GM23338 (cell line): Measurements from ENCODE around the gene EPHA5. TPM values are rescaled to one million over a fixed set of nuclear protein-coding genes. Genes with fewer than 3 reads are reported as not detected.

Experiments used
- ATAC-seq: fragments of 200-7000 bp; cut with Tn5 transposase; 3 replicates; pipeline ENCODE4 v1.9.1; 2020
- DNase-seq: peaks from one replicate; pipeline ENCODE4 v3.0.0-alpha.2; 2015; ENCODE audit warnings: low spot score
- H2AFZ ChIP-seq: fragments of 200-600 bp; sonication (generic); 2 replicates; pipeline ENCODE4 v1.8.0; 2016; ENCODE audit warnings: antibody characterized with exemption, mild to moderate bottlenecking, moderate library complexity
- H3F3A ChIP-seq: fragments of 200-600 bp; sonication (generic); replicated peaks from 2 replicates; pipeline ENCODE4 v1.8.0; 2017; ENCODE audit warnings: antibody characterized with exemption, mixed run types, low read depth
- H3K27ac ChIP-seq: fragments of 200-600 bp; sonication (generic); 2 replicates; pipeline ENCODE4 v1.6.1; 2016; ENCODE audit warnings: low read depth
- H3K27me3 ChIP-seq: fragments of 200-600 bp; sonication (generic); 2 replicates; pipeline ENCODE4 v1.8.0; 2016; ENCODE audit warnings: mild to moderate bottlenecking, mixed run types, moderate library complexity; ENCODE audit not compliant: insufficient read depth
- H3K36me3 ChIP-seq: fragments of 200-600 bp; sonication (generic); 2 replicates; pipeline ENCODE4 v1.8.0; 2016; ENCODE audit warnings: mild to moderate bottlenecking; ENCODE audit not compliant: insufficient read depth
- H3K4me1 ChIP-seq: fragments of 200-600 bp; sonication (generic); 2 replicates; pipeline ENCODE4 v1.8.0; 2016; ENCODE audit warnings: mild to moderate bottlenecking, moderate library complexity; ENCODE audit not compliant: insufficient read depth
- H3K4me2 ChIP-seq: fragments of 200-600 bp; sonication (generic); 2 replicates; pipeline ENCODE4 v1.7.1; 2017; ENCODE audit warnings: mixed run types
- H3K4me3 ChIP-seq: fragments of 200-600 bp; sonication (generic); 2 replicates; pipeline ENCODE4 v1.6.1; 2016; ENCODE audit warnings: mixed run types
- H3K79me2 ChIP-seq: fragments of 200-600 bp; sonication (generic); replicated peaks from 2 replicates; pipeline ENCODE4 v1.8.0; 2017; ENCODE audit warnings: mild to moderate bottlenecking; ENCODE audit not compliant: insufficient read depth
- H3K9me2 ChIP-seq: fragments of 200-600 bp; sonication (generic); 2 replicates; pipeline ENCODE4 v1.8.0; 2017; ENCODE audit not compliant: insufficient read depth
- H4K20me1 ChIP-seq: fragments of 200-600 bp; sonication (generic); replicated peaks from 2 replicates; pipeline ENCODE4 v1.8.0; 2017; ENCODE audit warnings: mild to moderate bottlenecking; ENCODE audit not compliant: insufficient read depth
- H3K27ac Mint-ChIP-seq: 2 replicates; pipeline ENCODE4 v1.8.0; 2020; ENCODE audit warnings: inconsistent platforms, mild to moderate bottlenecking, moderate library complexity, mixed read lengths
- H3K27me3 Mint-ChIP-seq: 3 replicates; pipeline ENCODE4 v1.8.0; 2022; ENCODE audit warnings: low read depth, mild to moderate bottlenecking, moderate library complexity, mixed read lengths, inconsistent platforms; ENCODE audit not compliant: insufficient read depth, poor library complexity
- H3K36me3 Mint-ChIP-seq: 3 replicates; pipeline ENCODE4 v1.8.0; 2021; ENCODE audit warnings: low read depth, mild to moderate bottlenecking, inconsistent platforms, moderate library complexity, mixed read lengths
- H3K4me1 Mint-ChIP-seq: 3 replicates; pipeline ENCODE4 v1.8.0; 2020; ENCODE audit warnings: mild to moderate bottlenecking, inconsistent platforms, mixed read lengths
- H3K4me3 Mint-ChIP-seq: 3 replicates; pipeline ENCODE4 v1.8.0; 2021; ENCODE audit warnings: moderate library complexity, mild to moderate bottlenecking, inconsistent platforms, mixed read lengths
- H3K9me3 Mint-ChIP-seq: 3 replicates; pipeline ENCODE4 v1.8.0; 2020; ENCODE audit warnings: moderate library complexity, mild to moderate bottlenecking, inconsistent platforms, mixed read lengths
- CREB1 ChIP-seq: fragments of 250-450 bp; sonication (Bioruptor Pico); IDR thresholded peaks from 2 replicates; pipeline ENCODE4 v1.5.0; 2020; ENCODE audit warnings: low read depth, mild to moderate bottlenecking, moderate library complexity
- EZH2 ChIP-seq: fragments of 200-600 bp; sonication (generic); IDR thresholded peaks from one replicate; pipeline ENCODE4 v1.8.0; 2017; ENCODE audit warnings: antibody characterized with exemption, mild to moderate bottlenecking, low read depth; ENCODE audit not compliant: unreplicated experiment
- JUNB ChIP-seq: IDR thresholded peaks from one replicate; pipeline ENCODE4 v1.6.1; 2016; ENCODE audit warnings: antibody characterized with exemption; ENCODE audit not compliant: unreplicated experiment
- NANOG ChIP-seq: IDR thresholded peaks from 2 replicates; pipeline ENCODE4 v1.6.1; 2016; ENCODE audit warnings: antibody characterized with exemption, borderline replicate concordance
- POLR2AphosphoS5 ChIP-seq: IDR thresholded peaks from 2 replicates; pipeline ENCODE4 v1.6.1; 2016; ENCODE audit warnings: antibody characterized with exemption, low read depth
- ZNF114 ChIP-seq: fragments of 250-450 bp; sonication (Bioruptor Pico); IDR thresholded peaks from 2 replicates; pipeline ENCODE4 v1.5.0; 2020; ENCODE audit warnings: mild to moderate bottlenecking, moderate library complexity
- ZNF331 ChIP-seq: fragments of 250-450 bp; sonication (Bioruptor Pico); IDR thresholded peaks from 2 replicates; pipeline ENCODE4 v1.5.0; 2020; ENCODE audit warnings: low read depth, mild to moderate bottlenecking, moderate library complexity
- polyA plus RNA-seq: library from polyadenylated mRNA; unstranded; fragments of >200 nt; fragmentation: Nextera tagmentation; extraction: Ambion mirVana; gene quantifications from 2 replicates; pipeline ENCODE4 v1.2.1, GENCODE V29; 2016
- total RNA-seq: library from RNA; depleted of rRNA; stranded (reverse); fragments of >200 nt; shearing (Covaris generic); gene quantifications from 2 replicates; pipeline ENCODE4 v1.2.3, GENCODE V29; 2014
- TF ChIP-seq, protein P1 (sequence below), 2 experiments: fragments of 200-600 bp in 1 of 2; sonication (generic) in 1 of 2; conservative IDR thresholded peaks; 2 replicates each; pipeline versions ENCODE4 v1.5.1 to v1.6.1; 2016 to 2017; ENCODE audit warnings: antibody characterized with exemption in 2 of 2, low read depth in 2 of 2, mild to moderate bottlenecking in 2 of 2, moderate library complexity in 1 of 2
- TF ChIP-seq, protein P2 (sequence below): fragments of 250-450 bp; sonication (Bioruptor Pico); IDR thresholded peaks from 2 replicates; pipeline ENCODE4 v1.5.0; 2020; ENCODE audit warnings: mild to moderate bottlenecking, moderate library complexity
- TF ChIP-seq, protein P3 (sequence below): IDR thresholded peaks from 2 replicates; pipeline ENCODE4 v1.6.1; 2016; ENCODE audit warnings: antibody characterized with exemption

Gene EPHA5
- total and polyA plus RNA-seq, 2 experiments from 2014 or later, result 0.05 to 0.24 TPM

DNA sequence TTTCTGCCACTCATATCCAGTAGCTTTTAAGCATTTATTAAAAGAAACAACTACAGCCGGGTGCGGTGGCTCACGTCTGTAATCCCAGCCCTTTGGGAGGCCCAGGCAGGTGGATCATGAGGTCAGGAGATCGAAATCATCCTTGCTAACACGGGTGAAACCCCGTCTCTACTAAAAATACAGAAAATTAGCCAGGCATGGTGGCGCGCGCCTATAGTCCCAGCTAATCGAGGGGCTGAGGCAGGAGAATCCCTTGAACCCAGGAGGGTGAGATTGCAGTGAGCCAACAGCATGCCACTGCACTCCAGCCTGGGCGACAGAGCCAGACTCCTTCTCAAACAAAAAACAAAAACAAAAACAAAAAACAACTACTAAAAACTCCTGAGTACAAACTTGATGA lies 119.8 kb downstream of the EPHA5 start (continued):
- TF ChIP-seq, protein P1, sequence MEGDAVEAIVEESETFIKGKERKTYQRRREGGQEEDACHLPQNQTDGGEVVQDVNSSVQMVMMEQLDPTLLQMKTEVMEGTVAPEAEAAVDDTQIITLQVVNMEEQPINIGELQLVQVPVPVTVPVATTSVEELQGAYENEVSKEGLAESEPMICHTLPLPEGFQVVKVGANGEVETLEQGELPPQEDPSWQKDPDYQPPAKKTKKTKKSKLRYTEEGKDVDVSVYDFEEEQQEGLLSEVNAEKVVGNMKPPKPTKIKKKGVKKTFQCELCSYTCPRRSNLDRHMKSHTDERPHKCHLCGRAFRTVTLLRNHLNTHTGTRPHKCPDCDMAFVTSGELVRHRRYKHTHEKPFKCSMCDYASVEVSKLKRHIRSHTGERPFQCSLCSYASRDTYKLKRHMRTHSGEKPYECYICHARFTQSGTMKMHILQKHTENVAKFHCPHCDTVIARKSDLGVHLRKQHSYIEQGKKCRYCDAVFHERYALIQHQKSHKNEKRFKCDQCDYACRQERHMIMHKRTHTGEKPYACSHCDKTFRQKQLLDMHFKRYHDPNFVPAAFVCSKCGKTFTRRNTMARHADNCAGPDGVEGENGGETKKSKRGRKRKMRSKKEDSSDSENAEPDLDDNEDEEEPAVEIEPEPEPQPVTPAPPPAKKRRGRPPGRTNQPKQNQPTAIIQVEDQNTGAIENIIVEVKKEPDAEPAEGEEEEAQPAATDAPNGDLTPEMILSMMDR (conservative IDR thresholded peaks at IDR 0.05; ENCODE audit: low read depth in 2 of 2), result no peak
- no peak for TF ChIP-seq ZNF114 (CRISPR knock-in tag)
- TF ChIP-seq POLR2AphosphoS5, result no peak
- TF ChIP-seq EZH2, result no peak
- no peak for TF ChIP-seq CREB1 (CRISPR knock-in tag)

DNA sequence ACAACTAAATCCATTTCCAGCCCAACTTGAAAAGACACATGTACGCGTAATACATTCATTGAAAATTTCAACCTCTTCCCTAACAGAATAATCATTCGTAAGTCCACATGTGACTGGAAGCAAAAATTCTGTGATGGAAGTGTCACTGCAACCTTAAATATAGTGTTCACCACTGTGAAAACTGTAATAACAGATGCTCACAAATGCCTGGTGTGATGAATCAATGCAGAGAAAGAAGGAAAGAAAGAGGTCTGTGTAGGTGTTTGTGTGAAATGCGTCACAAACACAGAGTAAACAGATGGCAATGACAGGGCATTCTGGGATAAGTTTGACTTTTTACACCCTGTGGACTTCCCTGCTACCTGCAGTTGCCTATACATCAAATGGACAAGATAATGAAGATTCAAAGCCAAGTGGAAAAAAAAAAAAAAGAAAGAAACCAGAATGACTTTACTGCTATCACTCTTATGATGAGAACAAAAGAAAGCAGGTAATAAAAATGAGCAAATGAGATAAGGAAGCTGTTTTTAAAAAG lies 123.3 kb downstream of the EPHA5 start:
- H3K4me1 Mint-ChIP-seq, result peaks cover 4% of the 10 kb centered on the region; the same call in 1 of the 3 replicates
- Histone ChIP-seq H3K9me2 (no peaks in the 10 kb centered on the region), H3K4me1 (no peaks in the 10 kb centered on the region), H3F3A (no peaks in the 10 kb centered on the region), H3K4me2 (no peak overlapping the region), H4K20me1 (no peaks in the 10 kb centered on the region), H3K27ac (no peak overlapping the region), H3K4me3 (no peak overlapping the region), H3K27me3 (no peaks in the 10 kb centered on the region), H3K79me2 (no peaks in the 10 kb centered on the region), H2AFZ (peak overlapping the region; percentile 16; the same call in 1 of the 2 replicates), H3K36me3 (no peaks in the 10 kb centered on the region)
- ATAC-seq (no peak), DNase-seq (no peak)
- no peak overlapping the region for H3K27ac Mint-ChIP-seq
- H3K36me3 Mint-ChIP-seq, result no peaks in the 10 kb centered on the region
- no peaks in the 10 kb centered on the region; the same call in 2 of the 3 replicates for H3K9me3 Mint-ChIP-seq
- TF ChIP-seq JUNB (no peak), CREB1 (CRISPR knock-in tag) (no peak), POLR2AphosphoS5 (no peak)
- no peak overlapping the region for H3K4me3 Mint-ChIP-seq
- no peaks in the 10 kb centered on the region for H3K27me3 Mint-ChIP-seq

DNA sequence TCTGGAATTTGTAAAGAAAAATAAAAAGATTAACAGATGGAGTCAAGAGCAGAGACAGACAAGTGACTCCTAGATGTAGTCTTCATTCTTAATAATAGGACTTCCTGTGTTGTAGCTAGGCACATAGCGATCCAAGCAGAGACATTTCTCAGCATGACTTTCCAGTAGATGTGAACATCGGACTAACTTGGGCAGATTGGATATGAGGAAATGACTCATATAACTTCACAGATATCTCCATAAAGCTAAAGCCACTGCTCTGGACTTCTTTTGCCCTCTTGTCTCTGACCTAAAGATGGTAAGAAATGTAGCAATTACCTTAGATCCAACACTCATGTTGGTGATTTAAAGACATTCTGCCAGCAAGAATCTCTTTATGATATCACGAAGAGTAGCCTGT lies 131.7 kb downstream of the EPHA5 start:
- Histone ChIP-seq H3K27ac (no peak overlapping the region), H3K4me1 (peaks cover 19% of the 10 kb centered on the region), H3K4me2 (no peak overlapping the region), H3F3A (no peaks in the 10 kb centered on the region), H3K9me2 (no peaks in the 10 kb centered on the region), H3K27me3 (no peaks in the 10 kb centered on the region), H3K4me3 (no peak overlapping the region), H3K79me2 (no peaks in the 10 kb centered on the region), H4K20me1 (no peaks in the 10 kb centered on the region), H2AFZ (no peak overlapping the region; the same call in 1 of the 2 replicates), H3K36me3 (no peaks in the 10 kb centered on the region)
- Mint-ChIP-seq H3K4me3 (no peak overlapping the region), H3K27me3 (no peaks in the 10 kb centered on the region), H3K27ac (no peak overlapping the region; the same call in 1 of the 2 replicates), H3K9me3 (no peaks in the 10 kb centered on the region), H3K4me1 (peaks cover 16% of the 10 kb centered on the region), H3K36me3 (no peaks in the 10 kb centered on the region)
- DNase-seq (no peak), ATAC-seq (no peak)
- TF ChIP-seq NANOG (no peak), POLR2AphosphoS5 (no peak), EZH2 (no peak), ZNF114 (CRISPR knock-in tag) (no peak), ZNF331 (CRISPR knock-in tag) (no peak)
- TF ChIP-seq, protein P2, sequence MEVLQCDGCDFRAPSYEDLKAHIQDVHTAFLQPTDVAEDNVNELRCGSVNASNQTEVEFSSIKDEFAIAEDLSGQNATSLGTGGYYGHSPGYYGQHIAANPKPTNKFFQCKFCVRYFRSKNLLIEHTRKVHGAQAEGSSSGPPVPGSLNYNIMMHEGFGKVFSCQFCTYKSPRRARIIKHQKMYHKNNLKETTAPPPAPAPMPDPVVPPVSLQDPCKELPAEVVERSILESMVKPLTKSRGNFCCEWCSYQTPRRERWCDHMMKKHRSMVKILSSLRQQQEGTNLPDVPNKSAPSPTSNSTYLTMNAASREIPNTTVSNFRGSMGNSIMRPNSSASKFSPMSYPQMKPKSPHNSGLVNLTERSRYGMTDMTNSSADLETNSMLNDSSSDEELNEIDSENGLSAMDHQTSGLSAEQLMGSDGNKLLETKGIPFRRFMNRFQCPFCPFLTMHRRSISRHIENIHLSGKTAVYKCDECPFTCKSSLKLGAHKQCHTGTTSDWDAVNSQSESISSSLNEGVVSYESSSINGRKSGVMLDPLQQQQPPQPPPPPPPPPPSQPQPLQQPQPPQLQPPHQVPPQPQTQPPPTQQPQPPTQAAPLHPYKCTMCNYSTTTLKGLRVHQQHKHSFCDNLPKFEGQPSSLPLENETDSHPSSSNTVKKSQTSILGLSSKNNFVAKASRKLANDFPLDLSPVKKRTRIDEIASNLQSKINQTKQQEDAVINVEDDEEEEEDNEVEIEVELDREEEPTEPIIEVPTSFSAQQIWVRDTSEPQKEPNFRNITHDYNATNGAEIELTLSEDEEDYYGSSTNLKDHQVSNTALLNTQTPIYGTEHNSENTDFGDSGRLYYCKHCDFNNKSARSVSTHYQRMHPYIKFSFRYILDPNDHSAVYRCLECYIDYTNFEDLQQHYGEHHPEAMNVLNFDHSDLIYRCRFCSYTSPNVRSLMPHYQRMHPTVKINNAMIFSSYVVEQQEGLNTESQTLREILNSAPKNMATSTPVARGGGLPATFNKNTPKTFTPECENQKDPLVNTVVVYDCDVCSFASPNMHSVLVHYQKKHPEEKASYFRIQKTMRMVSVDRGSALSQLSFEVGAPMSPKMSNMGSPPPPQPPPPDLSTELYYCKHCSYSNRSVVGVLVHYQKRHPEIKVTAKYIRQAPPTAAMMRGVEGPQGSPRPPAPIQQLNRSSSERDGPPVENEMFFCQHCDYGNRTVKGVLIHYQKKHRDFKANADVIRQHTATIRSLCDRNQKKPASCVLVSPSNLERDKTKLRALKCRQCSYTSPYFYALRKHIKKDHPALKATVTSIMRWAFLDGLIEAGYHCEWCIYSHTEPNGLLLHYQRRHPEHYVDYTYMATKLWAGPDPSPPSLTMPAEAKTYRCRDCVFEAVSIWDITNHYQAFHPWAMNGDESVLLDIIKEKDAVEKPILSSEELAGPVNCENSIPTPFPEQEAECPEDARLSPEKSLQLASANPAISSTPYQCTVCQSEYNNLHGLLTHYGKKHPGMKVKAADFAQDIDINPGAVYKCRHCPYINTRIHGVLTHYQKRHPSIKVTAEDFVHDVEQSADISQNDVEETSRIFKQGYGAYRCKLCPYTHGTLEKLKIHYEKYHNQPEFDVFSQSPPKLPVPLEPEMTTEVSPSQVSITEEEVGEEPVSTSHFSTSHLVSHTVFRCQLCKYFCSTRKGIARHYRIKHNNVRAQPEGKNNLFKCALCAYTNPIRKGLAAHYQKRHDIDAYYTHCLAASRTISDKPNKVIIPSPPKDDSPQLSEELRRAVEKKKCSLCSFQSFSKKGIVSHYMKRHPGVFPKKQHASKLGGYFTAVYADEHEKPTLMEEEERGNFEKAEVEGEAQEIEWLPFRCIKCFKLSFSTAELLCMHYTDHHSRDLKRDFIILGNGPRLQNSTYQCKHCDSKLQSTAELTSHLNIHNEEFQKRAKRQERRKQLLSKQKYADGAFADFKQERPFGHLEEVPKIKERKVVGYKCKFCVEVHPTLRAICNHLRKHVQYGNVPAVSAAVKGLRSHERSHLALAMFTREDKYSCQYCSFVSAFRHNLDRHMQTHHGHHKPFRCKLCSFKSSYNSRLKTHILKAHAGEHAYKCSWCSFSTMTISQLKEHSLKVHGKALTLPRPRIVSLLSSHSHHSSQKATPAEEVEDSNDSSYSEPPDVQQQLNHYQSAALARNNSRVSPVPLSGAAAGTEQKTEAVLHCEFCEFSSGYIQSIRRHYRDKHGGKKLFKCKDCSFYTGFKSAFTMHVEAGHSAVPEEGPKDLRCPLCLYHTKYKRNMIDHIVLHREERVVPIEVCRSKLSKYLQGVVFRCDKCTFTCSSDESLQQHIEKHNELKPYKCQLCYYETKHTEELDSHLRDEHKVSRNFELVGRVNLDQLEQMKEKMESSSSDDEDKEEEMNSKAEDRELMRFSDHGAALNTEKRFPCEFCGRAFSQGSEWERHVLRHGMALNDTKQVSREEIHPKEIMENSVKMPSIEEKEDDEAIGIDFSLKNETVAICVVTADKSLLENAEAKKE (CRISPR knock-in tag), result no peak
- TF ChIP-seq, protein P3, sequence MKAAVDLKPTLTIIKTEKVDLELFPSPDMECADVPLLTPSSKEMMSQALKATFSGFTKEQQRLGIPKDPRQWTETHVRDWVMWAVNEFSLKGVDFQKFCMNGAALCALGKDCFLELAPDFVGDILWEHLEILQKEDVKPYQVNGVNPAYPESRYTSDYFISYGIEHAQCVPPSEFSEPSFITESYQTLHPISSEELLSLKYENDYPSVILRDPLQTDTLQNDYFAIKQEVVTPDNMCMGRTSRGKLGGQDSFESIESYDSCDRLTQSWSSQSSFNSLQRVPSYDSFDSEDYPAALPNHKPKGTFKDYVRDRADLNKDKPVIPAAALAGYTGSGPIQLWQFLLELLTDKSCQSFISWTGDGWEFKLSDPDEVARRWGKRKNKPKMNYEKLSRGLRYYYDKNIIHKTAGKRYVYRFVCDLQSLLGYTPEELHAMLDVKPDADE, result no peak
